GM12878 (cell line): ENCODE measurements around the gene PRG3. TPM values are rescaled to one million over a fixed set of nuclear protein-coding genes. Genes with fewer than 3 reads are reported as not detected.

Experiments used
- ATAC-seq: fragments of 200-7000 bp; cut with Tn5 transposase; 3 replicates; pipeline ENCODE4 v1.9.1; 2020; ENCODE audit warnings: mild to moderate bottlenecking, moderate library complexity
- BruUV-seq: library from RNA; stranded (reverse); fragments of 400-500 nt; replicated peaks from 2 replicates; lab custom pipeline; 2021; lab: Mats Ljungman, UMichigan
- CTCF ChIA-PET: fragments of 300-600 bp; sonication (Branson Sonifier 250); formaldehyde crosslinking; extraction: SDS; loops from one replicate; lab custom pipeline; 2021; ENCODE audit warnings: inconsistent platforms; lab: Yijun Ruan, JAX
- POLR2A ChIA-PET: fragments of 350-600 bp; formaldehyde crosslinking; extraction: SDS; loops from one replicate; lab custom pipeline; 2021; ENCODE audit warnings: inconsistent platforms; lab: Charles Lee
- RAD21 ChIA-PET: fragments of 300-600 bp; sonication (Branson Sonifier 250); formaldehyde crosslinking; loops from one replicate; lab custom pipeline; 2023; ENCODE audit warnings: antibody characterized with exemption; ENCODE audit not compliant: unreplicated experiment; lab: Charles Lee
- SMC1A ChIA-PET: fragments of 300-600 bp; sonication (Branson Sonifier 250); formaldehyde crosslinking; loops from one replicate; lab custom pipeline; 2023; ENCODE audit not compliant: unreplicated experiment, uncharacterized antibody; lab: Charles Lee
- DNase-seq: peaks from one replicate; pipeline ENCODE4 v3.0.0-alpha.2; 2011; ENCODE audit warnings: low read depth, low spot score
- FAIRE-seq: peaks from 3 replicates; lab custom pipeline; 2011; peaks lifted over from hg19 to GRCh38; lab: Jason Lieb, UNC
- H2AFZ ChIP-seq: 2 replicates; pipeline ENCODE4 v1.6.0; 2011; ENCODE audit warnings: low read depth, low read length, control low read depth; ENCODE audit not compliant: control insufficient read depth
- H3K27ac ChIP-seq: 2 replicates; pipeline ENCODE4 v1.5.1; 2011; ENCODE audit warnings: control low read depth; ENCODE audit not compliant: control insufficient read depth, insufficient read depth
- H3K27me3 ChIP-seq, 2 experiments: replicated peaks in 1 of 2; 2 replicates each; pipeline versions ENCODE4 v1.6.0 to v1.6.1; 2011; ENCODE audit warnings: low read length in 1 of 2; ENCODE audit not compliant: control insufficient read depth in 2 of 2, insufficient read depth in 2 of 2
- H3K36me3 ChIP-seq, 2 experiments: 2 replicates each; pipeline ENCODE4 v1.5.1; 2011; ENCODE audit warnings: low read length in 1 of 2; ENCODE audit not compliant: control insufficient read depth in 2 of 2, insufficient read depth in 2 of 2
- H3K4me1 ChIP-seq: 2 replicates; pipeline ENCODE4 v1.6.1; 2011; ENCODE audit warnings: mild to moderate bottlenecking, low read length, moderate library complexity, mixed read lengths; ENCODE audit not compliant: control insufficient read depth, insufficient read depth
- H3K4me2 ChIP-seq: 2 replicates; pipeline ENCODE4 v1.6.0; 2011; ENCODE audit warnings: control low read depth; ENCODE audit not compliant: control insufficient read depth, insufficient read depth
- H3K4me3 ChIP-seq: fragments of 200-600 bp; sonication (generic); 2 replicates; pipeline ENCODE4 v1.5.1; 2016
- H3K79me2 ChIP-seq: 2 replicates; pipeline ENCODE4 v1.6.0; 2011; ENCODE audit warnings: low read length; ENCODE audit not compliant: control insufficient read depth, insufficient read depth
- H3K9ac ChIP-seq: 2 replicates; pipeline ENCODE4 v1.8.0; 2011; ENCODE audit warnings: low read length, control low read depth, mixed read lengths; ENCODE audit not compliant: control insufficient read depth, insufficient read depth
- H3K9me3 ChIP-seq: replicated peaks from 3 replicates; pipeline ENCODE4 v1.5.1; 2011; ENCODE audit warnings: mild to moderate bottlenecking, low read length; ENCODE audit not compliant: control insufficient read depth, insufficient read depth
- H4K20me1 ChIP-seq: 2 replicates; pipeline ENCODE4 v1.6.0; 2011; ENCODE audit not compliant: control insufficient read depth, insufficient read depth
- CBX3 ChIP-seq: fragments of 200-600 bp; sonication (generic); IDR thresholded peaks from 2 replicates; pipeline ENCODE4 v1.6.1; 2016; ENCODE audit warnings: low read depth, borderline replicate concordance
- CHD2 ChIP-seq: IDR thresholded peaks from 2 replicates; pipeline ENCODE4 v1.6.1; 2011; ENCODE audit warnings: low read depth, low read length, improper control_type of control experiment, borderline replicate concordance
- FOXK2 ChIP-seq: fragments of 450-650 bp; IDR thresholded peaks from 2 replicates; pipeline ENCODE4 v1.6.1; 2017; ENCODE audit warnings: mild to moderate bottlenecking, moderate library complexity
- JUND ChIP-seq: IDR thresholded peaks from 2 replicates; pipeline ENCODE4 v1.6.1; 2012; ENCODE audit warnings: low read depth, mild to moderate bottlenecking, low read length, improper control_type of control experiment, moderate library complexity
- KAT2A ChIP-seq: conservative IDR thresholded peaks from 2 replicates; pipeline ENCODE4 v1.6.1; 2011; ENCODE audit warnings: low read depth, low read length; ENCODE audit not compliant: control insufficient read depth
- MEF2B ChIP-seq: fragments of 450-650 bp; IDR thresholded peaks from 2 replicates; pipeline ENCODE4 v1.6.1; 2018; ENCODE audit warnings: mild to moderate bottlenecking, moderate library complexity; ENCODE audit not compliant: partially characterized antibody, poor library complexity, severe bottlenecking
- MTA2 ChIP-seq: fragments of 450-650 bp; IDR thresholded peaks from 2 replicates; pipeline ENCODE4 v1.6.1; 2016; ENCODE audit warnings: low read depth, mild to moderate bottlenecking, moderate library complexity
- MTA3 ChIP-seq: IDR thresholded peaks from 2 replicates; pipeline ENCODE4 v1.6.1; 2012; ENCODE audit warnings: low read length, inconsistent platforms, borderline replicate concordance
- MYB ChIP-seq: fragments of 150-350 bp; IDR thresholded peaks from 2 replicates; pipeline ENCODE4 v1.6.1; 2014; ENCODE audit warnings: mild to moderate bottlenecking, low read depth, low read length, borderline replicate concordance
- NFXL1 ChIP-seq: fragments of 450-650 bp; IDR thresholded peaks from 2 replicates; pipeline ENCODE4 v1.6.1; 2017; ENCODE audit warnings: antibody characterized with exemption, mild to moderate bottlenecking, borderline replicate concordance
- PAX8 ChIP-seq: fragments of 450-650 bp; IDR thresholded peaks from 2 replicates; pipeline ENCODE4 v1.6.1; 2017; ENCODE audit warnings: mild to moderate bottlenecking, moderate library complexity
- RAD51 ChIP-seq: fragments of 450-650 bp; IDR thresholded peaks from 2 replicates; pipeline ENCODE4 v1.6.1; 2016; ENCODE audit warnings: moderate library complexity, mild to moderate bottlenecking, inconsistent platforms
- RFX5 ChIP-seq: IDR thresholded peaks from 2 replicates; pipeline ENCODE4 v1.6.1; 2011; ENCODE audit warnings: low read depth, low read length, improper control_type of control experiment
- SMAD1 ChIP-seq: fragments of 450-650 bp; IDR thresholded peaks from 2 replicates; pipeline ENCODE4 v1.6.1; 2018; ENCODE audit warnings: mild to moderate bottlenecking, low read depth; ENCODE audit not compliant: partially characterized antibody
- SMAD5 ChIP-seq: IDR thresholded peaks from 2 replicates; pipeline ENCODE4 v1.6.1; 2016; ENCODE audit warnings: antibody characterized with exemption, low read depth
- SMARCA5 ChIP-seq: fragments of 450-650 bp; IDR thresholded peaks from 2 replicates; pipeline ENCODE4 v1.6.1; 2017; ENCODE audit warnings: mild to moderate bottlenecking
- SRF ChIP-seq, 2 experiments: IDR thresholded peaks; 2 replicates each; pipeline ENCODE4 v1.6.1; 2011; ENCODE audit warnings: low read depth in 2 of 2, low read length in 2 of 2, mild to moderate bottlenecking in 1 of 2, moderate library complexity in 1 of 2
- TAF1 ChIP-seq: IDR thresholded peaks from 2 replicates; pipeline ENCODE4 v1.6.1; 2011; ENCODE audit warnings: mild to moderate bottlenecking, low read depth, low read length, borderline replicate concordance
- USF2 ChIP-seq: IDR thresholded peaks from 2 replicates; pipeline ENCODE4 v1.6.1; 2011; ENCODE audit warnings: low read depth, low read length, improper control_type of control experiment, borderline replicate concordance
- WRNIP1 ChIP-seq: IDR thresholded peaks from 2 replicates; pipeline ENCODE4 v1.6.1; 2011; ENCODE audit warnings: low read depth, low read length, improper control_type of control experiment, borderline replicate concordance
- ZNF384 ChIP-seq: IDR thresholded peaks from 2 replicates; pipeline ENCODE4 v1.6.1; 2012; ENCODE audit warnings: low read depth, mild to moderate bottlenecking, low read length, improper control_type of control experiment, borderline replicate concordance
- ZSCAN29 ChIP-seq: fragments of 450-650 bp; IDR thresholded peaks from 2 replicates; pipeline ENCODE4 v1.6.1; 2017; ENCODE audit warnings: mild to moderate bottlenecking, moderate library complexity
- WGBS: methylation state at CpG from one replicate; pipeline ENCODE4 v1.1.6; 2016; ENCODE audit warnings: low lambda C conversion rate; ENCODE audit not compliant: insufficient replicate concordance, insufficient coverage; ENCODE audit errors: missing lambda C conversion rate; 5-methylcytosine and 5-hydroxymethylcytosine counted together
- in situ Hi-C: fragments of 300-500 bp; cut with MboI; formaldehyde crosslinking; loops from 9 replicates; pipeline ENCODE4 v1.14.3; 2018; ENCODE audit warnings: mixed read lengths
- intact Hi-C: fragments of 100-400 bp; cut with micrococcal nuclease; formaldehyde crosslinking; loops from one replicate; pipeline ENCODE4 v1.14.2; 2022; ENCODE audit not compliant: unreplicated experiment
- polyA plus RNA-seq, 11 experiments: library from polyadenylated mRNA; depleted of rRNA in 4 of 11; unstranded in 6 of 11; stranded (reverse) in 5 of 11; fragments of >200 nt; fragmentation: Nextera tagmentation in 4 of 11; fragmentation: Illumina TruSeq in 1 of 11; extraction: Ambion mirVana in 4 of 11; extraction: Trizol in 1 of 11; gene quantifications; 1 replicate in 1 of 11; 2 replicates in 10 of 11; pipeline versions ENCODE4 v1.2.1 to v1.2.3, GENCODE V29; 2011 to 2016; ENCODE audit warnings: inconsistent platforms in 2 of 11, missing spikeins in 2 of 11, low read depth in 1 of 11
- total RNA-seq, 4 experiments: library from RNA; depleted of rRNA in 3 of 4; stranded (reverse); fragments of >200 nt in 3 of 4; fragmentation: Illumina TruSeq in 1 of 4; extraction: Trizol in 1 of 4; gene quantifications; 2 replicates each; pipeline versions ENCODE4 v1.2.1 to v1.2.3, GENCODE V29; 2013 to 2021

Gene PRG3
- total and polyA plus RNA-seq, 10 of the 15 experiments (the other 5 are each of a cell fraction or from before 2014, with no cell fraction given) = not detected

GRCh38 chr11:57424792-57425564 lies 44.0 kb upstream of the PRG3 start (continued):
- no peak for TF ChIP-seq PAX8
- no peak for TF ChIP-seq KAT2A
- peak; percentile 97 for TF ChIP-seq MEF2B
- TF ChIP-seq MTA3 = peak; percentile 89; the same call in 1 of the 2 replicates
- peak; percentile 85 for TF ChIP-seq JUND
- no peak for TF ChIP-seq CBX3
- TF ChIP-seq RAD51 = peak; percentile 89
- 0 out of 4 replicates have a peak, but pooled peaks of 1 of the 2 experiments have one; percentile 2 for TF ChIP-seq SRF (IDR thresholded peaks at IDR 0.05; ENCODE audit: low read depth in 2 of 2, low read length in 2 of 2)
- TF ChIP-seq FOXK2 = no peak
- no peak for TF ChIP-seq ZSCAN29

- peaks cover 12 to 30% of the 10 kb centered on the region in 2 experiments for H3K36me3 ChIP-seq
- H2AFZ ChIP-seq = peak overlapping the region; percentile 8; the same call in 1 of the 2 replicates
- H3K9ac ChIP-seq = peak overlapping the region; percentile 94
- ChIA-PET POLR2A (interaction anchor here (0.6 to 3.3 kb wide), 5 partner anchors 8 to 969 kb away, joined by 3 to 22 read pairs (median 7); partner anchors contain the start of gene TNKS1BP1), RAD21 (interaction anchor here (1.6 to 3.3 kb wide), 3 partner anchors 17 to 79 kb away, joined by 6 to 21 read pairs (median 14); no protein-coding TSS in a partner anchor), SMC1A (interaction anchor here (0.6 kb wide), 1 partner anchor 61 kb away, joined by 3 read pairs; no protein-coding TSS in a partner anchor), CTCF (interaction anchor here (1.4 to 2.6 kb wide), 3 partner anchors 33 to 59 kb away, joined by 3 to 15 read pairs (median 7); no protein-coding TSS in a partner anchor)
- intact Hi-C loops (no loop called here), in situ Hi-C loops (no loop called here)
- H3K4me1 ChIP-seq = peaks cover 39% of the 10 kb centered on the region
- H4K20me1 ChIP-seq = peaks cover 3% of the 10 kb centered on the region; the same call in 1 of the 2 replicates
- DNase-seq = no peak
- H3K27me3 ChIP-seq = no peaks in the 10 kb centered on the region
- FAIRE-seq = no peak
- H3K4me3 ChIP-seq = peak overlapping the region; percentile 88
- no peak for ATAC-seq
- peak overlapping the region; percentile 99 for H3K4me2 ChIP-seq
- no peaks in the 10 kb centered on the region for H3K9me3 ChIP-seq
- peaks cover 71% of the 10 kb centered on the region for H3K79me2 ChIP-seq
- 59% methylated on average over 9 of the region's 9 CpGs for WGBS
- H3K27ac ChIP-seq = peak overlapping the region; percentile 97
- BruUV-seq = no TSS peak
- no peak for TF ChIP-seq ZNF384
- TF ChIP-seq SMAD1 = peak; percentile 56
- 0 out of 2 replicates have a peak, but pooled peaks have one; percentile 62 for TF ChIP-seq SMARCA5
- TF ChIP-seq TAF1 = no peak
- TF ChIP-seq RFX5 = no peak
- no peak for TF ChIP-seq MYB
- 0 out of 2 replicates have a peak, but pooled peaks have one; percentile 7 for TF ChIP-seq SMAD5
- no peak for TF ChIP-seq NFXL1
- TF ChIP-seq MTA2 = no peak
- no peak for TF ChIP-seq CHD2
- TF ChIP-seq FOXK2 = no peak
- TF ChIP-seq WRNIP1 = 0 out of 2 replicates have a peak, but pooled peaks have one; percentile 11
- no peak for TF ChIP-seq USF2
These were observed 43.3 kb upstream of the PRG3 start for GRCh38 chr11:57424137-57424791.
